ENCODE measurements around the gene CALCOCO1. TPM values are rescaled to one million over a fixed set of nuclear protein-coding genes. Genes with fewer than 3 reads are reported as not detected.

The CALCOCO1 gene
- total RNA-seq, 1 experiment from 2014 or later = 49.4 TPM

GRCh38 chr12:53717319-53717718, 9.9 kb downstream of the CALCOCO1 start:
- H3K27ac Mint-ChIP-seq (ENCODE audit: low read depth, unreplicated experiment) = no peak overlapping the region
- intact Hi-C loops (cut with micrococcal nuclease) = no loop called here
- CTCF ChIA-PET = interaction anchor here (0.6 to 5.5 kb wide), 5 partner anchors 15 to 469 kb away, joined by 3 to 61 read pairs (median 6); no protein-coding TSS in a partner anchor
- no peak overlapping the region for H3K4me3 Mint-ChIP-seq (ENCODE audit: unreplicated experiment)
- DNase-seq (ENCODE audit: unreplicated experiment) = no peak
- H3K36me3 Mint-ChIP-seq (ENCODE audit: insufficient read depth, unreplicated experiment) = peaks cover 60% of the 10 kb centered on the region
- no peaks in the 10 kb centered on the region for H3K27me3 Mint-ChIP-seq (ENCODE audit: insufficient read depth, unreplicated experiment)
- H3K9me3 Mint-ChIP-seq (ENCODE audit: unreplicated experiment) = no peaks in the 10 kb centered on the region
- POLR2A ChIA-PET = interaction anchor here (1.1 kb wide), 1 partner anchor 41 kb away, joined by 4 read pairs; no protein-coding TSS in a partner anchor
- no TSS peak for BruUV-seq (replicated peaks)
- no peaks in the 10 kb centered on the region for H3K4me1 Mint-ChIP-seq (ENCODE audit: insufficient read depth, unreplicated experiment)
- no peak for TF ChIP-seq CTCF (IDR thresholded peaks at IDR 0.05; ENCODE audit: unreplicated experiment)

- no peak for TF ChIP-seq CTCF (IDR thresholded peaks at IDR 0.05; ENCODE audit: unreplicated experiment)
- peaks cover 26% of the 10 kb centered on the region for H3K36me3 Mint-ChIP-seq (ENCODE audit: insufficient read depth, unreplicated experiment)
- no peaks in the 10 kb centered on the region for H3K4me1 Mint-ChIP-seq (ENCODE audit: insufficient read depth, unreplicated experiment)
- ChIA-PET POLR2A (interaction anchor here (1.1 kb wide), 2 partner anchors 13 to 38 kb away, joined by 3 read pairs; partner anchors contain the start of genes ATP5MC2 and CALCOCO1), CTCF (interaction anchor here (0.5 to 5.5 kb wide), 6 partner anchors 11 to 503 kb away, joined by 3 to 61 read pairs (median 4); no protein-coding TSS in a partner anchor)
- intact Hi-C loops (cut with micrococcal nuclease) = no loop called here
- H3K27ac Mint-ChIP-seq (ENCODE audit: low read depth, unreplicated experiment) = no peak overlapping the region
- peaks cover 12% of the 10 kb centered on the region for H3K27me3 Mint-ChIP-seq (ENCODE audit: insufficient read depth, unreplicated experiment)
- H3K9me3 Mint-ChIP-seq (ENCODE audit: unreplicated experiment) = no peaks in the 10 kb centered on the region
- BruUV-seq (replicated peaks) = no TSS peak
- H3K4me3 Mint-ChIP-seq (ENCODE audit: unreplicated experiment) = no peak overlapping the region
- no peak for DNase-seq (ENCODE audit: unreplicated experiment)
Observed at GRCh38 chr12:53714004-53714403, 13.2 kb downstream of the CALCOCO1 start.

- ChIA-PET CTCF (interaction anchor here (0.5 to 5.5 kb wide), 5 partner anchors 11 to 80 kb away, joined by 3 to 61 read pairs (median 4); no protein-coding TSS in a partner anchor), POLR2A (interaction anchor here (1.1 kb wide), 1 partner anchor 37 kb away, joined by 3 read pairs; the partner anchor contains the start of gene ATP5MC2)
- no TSS peak for BruUV-seq (replicated peaks)
- H3K4me1 Mint-ChIP-seq (ENCODE audit: insufficient read depth, unreplicated experiment) = no peaks in the 10 kb centered on the region
- intact Hi-C loops (cut with micrococcal nuclease) = no loop called here
- no peaks in the 10 kb centered on the region for H3K9me3 Mint-ChIP-seq (ENCODE audit: unreplicated experiment)
- peaks cover 16% of the 10 kb centered on the region for H3K27me3 Mint-ChIP-seq (ENCODE audit: insufficient read depth, unreplicated experiment)
- H3K4me3 Mint-ChIP-seq (ENCODE audit: unreplicated experiment) = no peak overlapping the region
- H3K36me3 Mint-ChIP-seq (ENCODE audit: insufficient read depth, unreplicated experiment) = peaks cover 21% of the 10 kb centered on the region
- H3K27ac Mint-ChIP-seq (ENCODE audit: low read depth, unreplicated experiment) = no peak overlapping the region
- no peak for DNase-seq (ENCODE audit: unreplicated experiment)
- TF ChIP-seq CTCF (IDR thresholded peaks at IDR 0.05; ENCODE audit: unreplicated experiment) = no peak
Observed at GRCh38 chr12:53713516-53713915, 13.7 kb downstream of the CALCOCO1 start.

- CTCF ChIA-PET = no interaction called here
- POLR2A ChIA-PET = no interaction called here
- peaks cover 30% of the 10 kb centered on the region for H3K27me3 Mint-ChIP-seq (ENCODE audit: insufficient read depth, unreplicated experiment)
- no peaks in the 10 kb centered on the region for H3K9me3 Mint-ChIP-seq (ENCODE audit: unreplicated experiment)
- no peak for TF ChIP-seq CTCF (IDR thresholded peaks at IDR 0.05; ENCODE audit: unreplicated experiment)
- peaks cover 19% of the 10 kb centered on the region for H3K36me3 Mint-ChIP-seq (ENCODE audit: insufficient read depth, unreplicated experiment)
- DNase-seq (ENCODE audit: unreplicated experiment) = no peak
- H3K27ac Mint-ChIP-seq (ENCODE audit: low read depth, unreplicated experiment) = no peak overlapping the region
- BruUV-seq (replicated peaks) = no TSS peak
- no peaks in the 10 kb centered on the region for H3K4me1 Mint-ChIP-seq (ENCODE audit: insufficient read depth, unreplicated experiment)
- intact Hi-C loops (cut with micrococcal nuclease) = no loop called here
- no peak overlapping the region for H3K4me3 Mint-ChIP-seq (ENCODE audit: unreplicated experiment)
Observed at GRCh38 chr12:53712059-53712643, 15.1 kb downstream of the CALCOCO1 start.

Data from MCF 10A (cell line).